CD1c-positive myeloid dendritic cell (primary cell): ENCODE results near the gene MED27.
"Not testable (repeated sequence)": the region's sequence is repeated elsewhere in the genome, so short reads cannot be mapped to it uniquely, and the experiment has no call there.

Experiments
- DNase-seq: peaks from one replicate; pipeline ENCODE4 v3.0.0-alpha.2; 2016; ENCODE audit errors: extremely low spot score

MED27 gene

DNA sequence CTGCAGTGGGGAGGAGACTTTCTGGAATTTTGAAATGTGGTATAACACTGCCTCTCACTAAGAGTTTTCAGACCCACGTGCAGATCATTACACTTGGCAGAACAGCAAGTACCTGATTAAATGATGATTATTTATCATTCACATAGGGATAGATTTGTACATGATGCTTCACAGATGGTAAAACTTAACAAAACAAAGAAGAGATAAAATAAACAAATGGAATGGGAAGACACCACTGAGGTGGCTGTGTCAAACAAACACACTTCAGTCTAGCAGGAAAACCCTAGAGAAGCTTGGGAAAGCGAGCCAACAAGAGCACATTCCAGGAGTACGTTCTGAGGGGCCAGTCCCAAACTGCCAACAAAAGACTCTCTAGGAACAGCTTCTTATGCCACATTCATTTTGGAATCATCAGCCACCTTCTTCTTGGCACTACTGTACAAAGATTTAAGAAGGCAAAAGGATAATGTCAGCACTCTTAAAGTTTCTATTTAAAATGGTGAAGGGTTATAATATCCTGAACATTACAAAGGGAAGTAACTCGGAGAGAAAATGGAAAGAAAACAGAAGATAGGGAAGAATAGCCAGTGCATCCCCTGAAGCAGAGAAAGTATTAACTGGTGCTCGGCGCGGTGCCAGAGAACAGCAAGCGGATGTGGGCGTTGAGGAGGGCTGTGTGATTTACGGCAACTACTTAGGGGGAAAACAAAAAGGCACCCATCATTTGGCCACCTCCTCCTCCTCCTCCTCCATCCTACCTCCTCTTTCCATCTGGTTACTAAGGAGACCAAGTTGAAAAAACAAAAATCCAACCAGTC is 1.6 kb downstream of the MED27 start:
- DNase-seq: no peak

DNA sequence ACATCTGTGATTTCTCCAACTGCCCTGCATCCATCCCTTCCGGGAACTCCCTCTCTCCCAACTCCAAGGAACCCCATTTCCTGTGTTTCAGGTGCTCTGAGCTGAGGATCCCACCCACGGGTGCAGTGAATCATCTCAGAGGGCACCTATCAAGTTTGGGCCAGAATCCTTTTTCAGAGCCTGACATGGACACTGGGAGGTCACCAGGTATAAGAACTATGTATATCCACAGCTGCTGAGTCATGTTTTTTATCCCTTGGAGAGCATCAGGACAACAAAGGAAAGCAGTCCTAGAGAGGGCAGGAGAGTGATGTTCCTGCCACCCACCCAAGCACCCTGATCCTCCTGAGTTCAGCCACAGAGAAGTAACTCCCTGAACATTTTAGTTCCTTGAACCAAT is 3.8 kb downstream of the MED27 start:
- DNase-seq: no peak

DNA sequence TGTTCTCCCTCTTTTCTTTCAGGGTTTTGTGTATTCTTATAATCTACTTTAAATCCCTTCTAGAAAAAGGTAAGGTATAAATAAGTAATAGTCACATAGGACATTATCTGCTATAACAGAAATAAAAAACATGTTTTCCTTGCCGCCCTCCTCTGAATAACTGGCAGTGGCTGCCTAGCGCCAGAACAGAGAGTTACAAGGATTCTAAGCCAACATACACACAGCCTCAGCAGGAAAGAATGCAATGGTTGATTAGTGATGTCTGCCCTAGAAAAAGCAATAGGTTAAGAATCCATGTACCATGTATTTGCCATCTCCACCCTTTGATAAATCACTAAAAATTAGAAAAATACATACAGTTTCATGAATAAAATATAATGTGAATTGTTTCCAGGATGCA is 4.9 kb downstream of the MED27 start:
- no peak for DNase-seq

DNA sequence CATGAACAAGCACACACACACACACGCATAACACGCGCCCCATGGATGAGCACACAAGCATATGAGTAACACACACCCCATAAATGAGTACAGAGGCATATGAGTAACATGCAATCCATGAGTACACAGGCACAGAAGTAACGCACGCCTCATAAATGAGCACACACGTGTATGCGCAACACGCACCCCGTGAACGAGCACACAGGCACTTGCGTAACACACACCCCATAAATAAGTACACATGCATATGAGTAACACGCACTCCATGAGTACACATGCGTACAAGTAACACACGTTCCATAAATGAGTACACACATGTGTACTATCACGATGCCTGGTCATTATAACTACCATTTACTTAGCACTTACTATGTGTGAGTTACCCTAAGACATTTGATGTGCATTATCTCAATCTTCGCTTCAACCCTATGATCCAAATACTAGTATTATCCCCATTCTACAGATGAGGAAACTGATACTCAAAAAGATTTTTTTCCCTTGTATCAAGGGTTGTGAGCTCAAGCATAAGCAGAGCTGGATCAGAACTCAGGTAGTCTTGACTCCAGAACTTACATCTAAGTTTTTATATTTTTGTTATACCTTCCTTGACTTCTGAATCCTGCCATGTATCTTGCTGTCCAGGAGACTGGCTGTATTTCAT is 7.7 kb downstream of the MED27 start:
- DNase-seq: no peak

DNA sequence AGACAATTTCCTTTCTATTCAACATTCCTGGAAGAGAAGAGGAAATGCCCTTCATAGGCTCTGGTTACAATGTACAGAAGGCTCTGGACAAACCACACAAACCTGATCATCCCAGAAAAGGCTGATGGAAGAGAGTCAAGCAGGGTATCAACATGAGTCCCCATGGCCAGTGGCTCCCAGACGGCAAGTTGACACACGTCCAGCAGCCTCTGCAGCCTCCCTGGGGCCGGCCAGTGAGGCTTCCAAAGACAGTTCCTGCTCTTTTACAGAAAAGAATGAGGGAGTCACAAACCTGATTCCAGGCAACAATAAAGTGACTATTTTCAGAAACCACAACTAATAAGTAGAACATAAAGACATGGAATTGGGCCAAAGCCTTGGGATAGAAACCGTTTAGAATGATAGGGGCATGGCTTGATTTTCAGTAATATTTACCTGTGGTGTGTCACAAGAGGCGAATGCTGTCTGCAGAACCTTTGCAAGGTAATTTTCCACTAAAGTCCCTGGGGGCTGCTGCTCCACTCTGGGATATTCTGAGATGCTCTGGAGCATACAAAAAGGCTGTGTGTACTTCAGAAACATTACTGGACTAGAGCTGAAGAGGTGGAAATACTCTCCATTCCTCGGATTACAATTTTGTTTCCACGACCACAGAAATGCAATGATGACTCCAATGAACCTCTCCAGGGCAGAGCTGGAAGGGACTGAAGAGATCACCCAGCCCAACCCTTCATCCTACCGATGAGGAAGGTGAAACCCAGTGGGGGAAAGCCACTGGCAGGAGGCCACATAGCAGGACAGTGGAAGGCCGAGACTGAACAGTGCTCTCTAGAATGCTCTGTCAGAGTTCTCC is 10.4 kb downstream of the MED27 start:
- no peak for DNase-seq

DNA sequence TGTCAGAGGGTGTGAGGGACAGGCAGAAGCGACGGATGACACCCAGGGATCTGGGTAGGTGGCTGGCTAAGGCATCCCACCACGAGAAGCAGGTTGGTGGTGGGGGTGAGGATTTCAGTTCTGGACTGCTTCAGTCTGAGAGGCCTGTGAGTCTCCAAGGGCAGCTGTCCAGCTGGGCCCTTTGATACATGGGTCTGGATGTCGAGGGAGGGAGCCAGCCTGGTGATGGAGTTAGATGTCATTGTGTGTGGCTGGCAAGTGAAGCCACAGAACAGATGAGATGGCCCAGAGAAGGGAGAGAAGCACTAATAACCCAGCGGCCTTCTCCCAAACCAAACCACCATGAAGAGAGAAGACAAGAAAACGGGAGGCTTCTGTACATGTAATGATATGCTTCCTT is 11.1 kb downstream of the MED27 start:
- DNase-seq: no peak

DNA sequence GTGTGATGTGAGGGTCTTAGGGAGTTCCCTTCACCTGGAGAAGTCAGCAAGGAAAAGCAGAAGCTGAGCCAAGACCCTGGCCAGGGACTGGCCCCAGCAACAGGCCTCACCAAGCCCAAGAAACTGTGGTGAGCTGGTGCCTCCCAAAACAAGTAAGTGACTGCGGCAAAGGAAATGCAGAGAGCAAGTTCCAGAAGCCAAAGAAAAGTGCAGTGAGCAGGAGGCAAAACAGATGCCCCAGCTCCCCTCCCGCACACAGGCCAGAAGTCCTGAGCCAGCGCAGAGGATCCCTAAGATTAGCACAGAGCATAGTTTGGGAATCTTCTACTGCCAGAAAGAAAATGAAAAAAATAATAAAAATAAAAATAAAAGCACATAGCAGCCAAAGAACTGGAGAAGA is 13.2 kb downstream of the MED27 start:
- DNase-seq: no peak

DNA sequence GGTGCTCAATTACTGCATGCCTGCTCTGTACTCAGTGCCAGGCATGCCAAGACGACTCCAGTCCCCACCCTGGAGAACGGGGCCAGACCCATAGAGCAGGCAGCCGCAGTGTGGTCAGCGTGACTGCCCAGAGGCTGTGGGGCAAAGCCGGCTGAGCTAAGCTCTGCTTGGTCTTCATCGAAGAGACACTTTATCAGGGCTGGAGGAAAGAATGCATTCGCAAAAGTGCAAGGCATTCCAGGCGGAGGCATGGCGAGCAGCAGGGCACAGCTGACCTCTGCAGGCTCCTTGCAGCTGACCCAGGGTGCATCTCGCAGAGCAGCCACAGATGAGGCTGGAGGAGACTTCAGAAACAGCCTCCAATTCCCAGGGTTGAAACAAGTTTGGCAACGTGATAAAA is 13.6 kb downstream of the MED27 start:
- DNase-seq: no peak

DNA sequence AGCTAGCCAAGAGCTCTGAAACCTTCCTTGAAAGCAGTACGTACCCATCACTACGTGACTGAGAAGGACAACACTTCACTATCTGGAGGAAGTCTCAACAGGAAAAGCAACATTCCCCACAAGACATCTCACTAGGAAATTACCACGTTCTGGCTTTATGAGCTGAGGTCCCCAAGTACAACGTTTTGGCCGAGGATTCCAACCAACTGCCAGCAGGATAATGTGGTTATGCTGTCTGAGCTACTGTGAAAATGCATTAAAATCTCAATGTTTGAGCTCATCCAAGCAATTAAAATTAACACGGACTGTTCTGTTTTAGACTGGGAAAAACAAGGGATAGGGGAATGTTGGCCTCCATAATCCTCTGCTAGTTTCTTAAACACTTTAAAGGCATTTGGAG is 16.4 kb downstream of the MED27 start:
- no peak for DNase-seq

DNA sequence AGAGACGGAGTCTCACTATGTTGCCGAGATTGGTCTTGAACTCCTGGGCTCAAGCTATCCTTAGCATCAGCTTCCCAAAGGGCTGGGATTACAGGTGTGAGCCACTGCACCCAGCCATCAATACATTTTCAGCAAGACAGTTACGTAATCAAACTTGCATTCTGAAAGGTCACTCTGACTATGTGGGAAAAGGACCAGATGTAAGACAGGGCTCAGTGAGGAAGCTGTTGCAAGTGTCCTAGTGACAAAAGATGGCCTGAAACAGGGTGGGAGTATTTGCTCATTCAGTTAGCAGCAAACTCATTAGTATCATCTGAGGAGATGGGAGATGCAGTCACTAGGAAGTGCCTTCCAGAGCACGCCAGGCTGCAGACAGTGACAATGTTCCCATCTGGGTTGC is 16.9 kb downstream of the MED27 start:
- no peak for DNase-seq

DNA sequence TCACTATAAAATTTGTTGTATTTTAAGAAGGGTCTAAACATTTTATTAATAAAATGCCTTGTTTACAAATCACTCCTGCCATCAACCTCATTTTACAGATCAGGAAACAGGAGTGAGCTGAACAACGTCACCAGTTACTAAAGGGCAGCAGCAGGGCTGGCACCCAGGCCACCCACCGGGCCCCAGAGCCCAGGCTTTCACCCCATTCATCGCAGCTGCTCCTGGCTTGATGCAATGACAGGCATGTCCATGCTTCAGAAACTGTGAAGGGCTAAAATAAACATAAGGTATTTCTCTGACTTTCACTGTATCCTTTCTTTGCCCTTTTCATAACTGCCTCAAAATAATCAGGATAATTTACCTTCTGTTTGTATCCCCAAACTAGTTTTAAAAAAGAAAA is 18.1 kb downstream of the MED27 start:
- DNase-seq: no peak

DNA sequence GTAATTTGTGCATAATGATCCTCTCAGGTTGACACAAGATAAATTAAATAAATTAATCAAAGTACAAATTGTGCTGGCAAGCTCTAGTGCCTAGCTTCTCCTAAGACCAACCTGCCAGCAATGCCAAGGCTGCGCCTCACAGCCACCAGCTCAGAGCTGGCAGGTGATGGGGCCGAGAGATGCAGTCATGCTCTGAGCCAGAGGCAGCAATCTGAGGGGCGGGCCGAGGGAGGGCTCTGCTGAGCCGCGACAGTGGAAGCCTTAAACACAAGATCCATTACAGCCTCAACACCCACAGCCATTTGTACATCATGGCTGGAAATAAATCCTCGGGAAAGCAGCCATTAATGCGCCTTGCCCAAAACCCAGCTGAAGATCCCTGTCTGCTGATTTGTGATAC is 20.3 kb downstream of the MED27 start:
- no peak for DNase-seq

DNA sequence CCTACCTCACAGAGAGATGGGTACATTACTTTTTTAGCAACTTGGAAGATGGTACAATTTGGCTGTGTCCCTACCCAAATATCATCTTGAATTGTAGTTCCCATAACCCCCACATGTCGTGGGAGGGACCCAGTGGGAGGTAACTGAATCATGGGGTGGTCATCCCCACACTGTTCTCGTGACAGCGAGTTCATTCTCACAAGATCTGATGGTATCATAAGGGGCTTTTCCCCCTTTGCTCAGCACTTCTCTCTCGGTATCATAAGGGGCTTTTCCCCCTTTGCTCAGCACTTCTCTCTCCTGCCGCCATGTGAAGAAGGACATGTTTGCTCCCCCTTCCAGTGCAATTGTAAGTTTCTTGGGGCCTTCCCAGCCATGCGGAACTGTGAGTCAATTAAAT is 21.4 kb downstream of the MED27 start:
- not testable (repeated sequence) for DNase-seq

DNA sequence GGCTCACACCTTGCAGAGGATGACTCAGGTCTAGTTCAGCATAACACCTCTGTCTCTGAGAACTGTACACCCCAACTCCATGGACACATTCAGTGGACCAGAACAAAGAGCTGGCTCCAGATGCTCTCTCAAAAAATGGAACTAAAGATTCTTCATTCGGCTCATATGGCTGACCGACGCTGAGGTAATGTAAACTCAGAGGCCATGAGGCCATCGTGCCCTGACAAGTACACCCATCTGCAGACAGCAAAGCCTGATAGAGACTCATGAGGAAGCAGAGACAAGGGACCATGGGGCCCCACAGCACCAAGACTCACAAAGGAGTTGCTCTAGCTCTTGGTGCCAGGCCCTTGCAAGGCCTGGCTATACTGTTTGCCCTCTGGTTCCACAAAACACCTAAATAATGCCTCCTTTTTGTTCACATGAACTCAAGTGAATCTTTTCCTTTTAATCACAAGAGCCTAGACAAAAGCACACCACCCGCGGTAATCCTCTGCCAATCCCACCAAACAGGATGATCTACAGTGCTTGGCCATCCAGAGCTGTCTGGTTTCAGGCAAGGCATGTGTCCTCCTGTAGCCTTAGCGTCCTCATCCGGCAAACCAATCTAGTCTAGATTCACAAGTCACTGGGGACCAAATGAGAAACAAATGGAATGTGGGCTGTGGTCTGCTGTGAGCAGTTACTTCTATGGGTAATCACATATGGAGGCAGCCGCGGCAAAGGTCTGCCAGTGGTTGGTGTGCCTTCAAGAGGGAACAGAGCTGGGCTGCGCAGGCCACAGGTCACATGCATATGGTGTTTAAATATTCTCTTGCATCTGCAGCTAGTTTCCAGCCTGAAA is 22.7 kb downstream of the MED27 start:
- no peak for DNase-seq

DNA sequence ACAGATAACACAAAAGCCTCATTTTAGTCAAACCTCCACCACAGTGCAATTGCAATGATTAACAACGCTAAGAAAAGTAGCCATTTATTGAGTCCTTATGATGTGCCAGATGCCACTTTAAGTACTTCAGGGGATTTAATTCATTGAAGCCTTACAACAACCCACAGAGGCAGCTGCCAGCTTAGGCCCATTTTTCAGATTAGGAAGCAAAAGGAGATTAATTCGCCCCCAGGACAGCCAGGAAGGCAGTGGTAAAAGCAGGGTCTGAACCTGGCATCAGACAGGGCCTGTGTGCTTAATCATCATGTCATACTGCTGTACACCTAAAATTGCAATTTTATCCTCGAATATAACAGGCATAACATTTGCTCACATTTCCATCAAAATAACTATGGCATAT is 23.9 kb downstream of the MED27 start:
- DNase-seq: no peak

DNA sequence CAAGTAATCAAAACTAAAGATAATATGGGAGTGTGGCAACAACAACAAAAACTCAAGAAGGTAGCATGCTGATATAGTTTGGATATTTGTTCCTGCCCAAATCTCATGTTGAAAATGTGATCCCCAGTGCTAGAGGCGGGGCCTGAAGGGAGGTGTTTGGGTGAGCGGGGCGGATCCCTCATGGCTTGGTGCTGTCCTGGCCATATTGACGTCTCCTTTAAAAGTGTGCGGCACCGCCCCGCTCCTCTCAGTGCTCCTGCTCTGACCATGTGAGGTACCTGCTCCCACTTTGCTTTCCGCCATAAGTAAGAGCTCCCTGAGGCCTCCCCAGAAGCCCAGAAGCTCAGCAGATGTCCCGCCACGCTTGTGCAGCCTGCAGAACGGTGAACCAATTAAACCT is 25.6 kb downstream of the MED27 start:
- no peak for DNase-seq

DNA sequence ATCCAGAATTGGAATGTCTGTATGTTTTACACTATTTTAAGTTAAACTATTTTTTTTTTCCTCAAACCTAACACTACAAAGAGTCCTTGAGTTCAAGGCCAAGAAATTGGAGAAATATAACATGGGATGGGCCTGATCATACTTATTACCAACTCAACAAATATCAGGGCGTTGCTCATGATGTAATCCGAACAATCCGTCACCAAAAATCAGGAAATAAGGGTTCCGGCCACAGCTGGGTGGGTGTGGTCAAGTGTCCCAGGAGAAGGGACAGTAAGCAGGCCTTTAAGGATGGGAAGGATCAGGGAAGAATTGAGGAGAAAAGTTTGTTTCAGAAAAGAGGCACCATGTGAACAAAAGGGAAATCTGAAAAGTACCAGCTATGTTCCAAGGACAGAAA is 29.8 kb downstream of the MED27 start:
- no peak for DNase-seq

DNA sequence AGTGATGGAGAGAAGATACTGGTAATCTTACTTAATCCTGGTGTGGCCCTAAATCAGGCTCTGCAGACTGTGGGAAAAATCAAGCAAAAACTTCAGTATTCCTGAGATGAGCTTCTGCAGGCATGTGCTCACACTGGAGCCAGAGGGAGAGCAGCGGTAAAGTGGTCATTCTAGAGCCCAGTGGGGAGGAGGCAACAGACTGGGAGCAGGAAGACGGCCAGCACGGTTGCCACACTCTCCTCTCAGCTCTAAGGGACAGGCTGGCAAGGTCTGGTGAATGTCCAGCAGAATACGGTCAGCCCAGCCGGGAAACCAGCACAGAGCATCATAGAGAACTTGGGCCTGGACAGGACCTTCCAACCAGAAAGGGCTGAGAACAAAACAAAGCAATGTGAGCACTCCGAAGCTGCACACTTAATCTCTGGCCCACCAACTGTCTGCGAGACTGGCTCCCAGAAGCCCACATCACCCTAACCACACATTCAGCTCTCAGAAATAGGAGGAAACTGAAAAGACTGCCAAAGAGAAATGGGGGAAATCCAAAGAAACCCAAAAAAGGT is 30.3 kb downstream of the MED27 start:
- no peak for DNase-seq

DNA sequence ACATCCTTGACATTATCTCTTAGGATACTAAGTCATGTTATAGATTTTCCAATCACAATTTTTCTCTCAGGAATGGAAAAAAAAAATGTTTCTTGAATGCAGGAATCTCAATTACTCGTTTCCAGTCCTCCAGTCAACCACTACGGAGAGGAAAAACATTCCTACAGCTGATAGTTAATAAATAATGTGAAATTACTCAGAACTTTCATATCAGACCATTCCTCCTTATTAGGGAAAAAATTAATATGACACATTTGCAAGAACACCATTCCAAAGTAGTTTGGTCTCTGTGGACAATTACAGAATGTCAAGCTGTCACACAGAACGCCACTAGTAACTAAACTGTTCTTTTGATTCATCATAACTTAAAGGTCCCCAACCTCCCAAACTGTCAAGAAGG is 31.5 kb downstream of the MED27 start:
- DNase-seq: no peak

DNA sequence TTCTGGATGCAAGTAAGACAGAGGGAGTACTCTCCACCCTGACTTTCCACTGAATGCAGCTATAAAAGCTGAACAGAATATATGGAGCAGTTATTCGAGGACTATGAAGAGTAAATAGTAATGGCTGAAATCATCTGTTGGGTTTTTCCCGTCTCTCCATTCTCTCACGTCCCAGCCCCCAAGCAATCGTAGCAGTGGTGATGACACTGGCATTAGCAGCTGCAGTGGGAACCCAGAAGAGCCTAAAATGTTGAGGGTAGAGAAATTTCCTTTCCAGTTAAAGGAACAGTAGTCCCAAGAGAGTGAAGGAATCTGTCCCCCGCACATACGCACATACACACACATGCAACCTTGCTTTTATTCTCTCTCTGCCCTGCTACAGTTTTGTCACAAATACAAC is 33.2 kb downstream of the MED27 start:
- DNase-seq: no peak

DNA sequence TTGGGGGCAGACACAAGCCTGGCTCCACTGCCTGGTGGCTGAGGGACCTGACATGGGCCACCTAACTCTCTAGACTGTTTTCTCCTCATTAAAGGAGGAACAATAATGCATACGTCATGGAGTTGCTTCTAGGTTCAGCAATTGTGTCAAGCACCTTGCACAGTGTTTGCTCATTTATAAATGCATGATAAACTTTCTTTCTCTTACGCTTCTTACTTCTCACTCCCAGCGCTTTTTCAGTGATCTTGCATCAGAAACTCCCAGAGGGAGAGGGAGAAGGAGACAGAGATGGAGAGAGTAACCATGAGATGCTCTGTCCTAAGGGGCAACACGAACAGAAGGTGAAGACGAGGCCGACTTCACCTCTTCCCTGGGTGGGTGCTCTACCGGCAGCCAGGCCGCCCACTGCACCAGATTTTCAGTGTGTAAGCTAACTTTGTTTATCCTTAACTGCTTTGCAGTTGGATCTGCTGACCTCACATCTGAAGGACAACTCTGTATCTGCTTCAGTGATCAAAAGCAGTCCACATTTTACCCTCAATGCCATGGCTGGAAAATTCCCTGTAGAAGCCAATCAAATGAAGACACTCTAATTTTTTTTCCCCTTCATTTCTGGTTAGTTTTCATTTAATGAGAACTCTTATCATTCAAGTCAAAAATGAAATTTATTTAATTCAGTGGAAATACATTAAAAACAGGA is 35.3 kb downstream of the MED27 start:
- no peak for DNase-seq
